HCEC 1CT (cell line): Measurements from ENCODE around the gene TMOD1.
A peak's percentile ranks its signal among the peaks of the same experiment; 100 is the strongest.
"Not testable (repeated sequence)": the region's sequence is repeated elsewhere in the genome, so short reads cannot be mapped to it uniquely, and the experiment has no call there.

Experiments
- DNase-seq: peaks from one replicate; pipeline ENCODE4 v3.0.0-alpha.2; 2017

The TMOD1 gene

DNA sequence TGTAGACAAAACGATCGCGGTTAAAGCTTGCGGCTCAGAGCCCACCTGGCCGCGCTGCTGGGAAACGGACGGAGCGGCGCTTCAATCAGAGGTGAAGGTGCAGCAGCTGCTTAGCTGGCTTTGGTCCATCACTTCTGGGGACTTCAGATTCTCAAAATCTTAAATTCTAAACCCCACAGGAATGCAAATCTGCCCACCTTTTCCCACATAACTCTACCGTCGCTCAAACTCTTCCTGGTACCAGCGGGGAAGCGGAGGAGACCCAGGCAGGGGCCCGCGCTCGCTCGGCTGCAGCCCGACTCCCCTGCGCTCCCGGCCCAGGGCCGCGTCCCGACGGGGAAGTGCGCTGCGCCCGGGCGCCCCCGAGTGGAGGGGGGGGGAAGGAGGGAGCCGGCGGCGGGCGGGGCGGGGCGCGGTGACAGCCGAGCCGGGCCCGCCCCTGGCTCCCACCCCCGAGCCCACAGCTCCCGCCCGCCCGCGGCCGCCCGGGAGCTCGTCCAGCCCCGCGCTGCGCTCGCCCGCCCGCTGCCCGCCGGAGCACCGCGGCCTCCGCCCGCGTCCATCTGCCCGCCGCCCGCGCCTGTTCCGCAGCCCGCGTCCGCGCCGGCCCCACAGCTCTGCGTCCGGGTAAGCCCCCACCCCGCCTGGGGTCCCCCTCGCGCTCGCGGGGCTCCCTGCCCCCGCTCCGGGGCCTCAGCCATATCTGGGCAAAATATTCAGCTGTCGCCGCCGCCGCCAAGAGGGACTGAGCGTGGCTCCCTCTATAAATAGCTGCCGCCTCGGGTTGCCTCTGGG, at the start of gene TMOD1:
TMOD1 (plus strand) TSS at position 490 of the 795 bp plus-strand sequence. CDS start 22,523 bp downstream, outside the sequence.
- peak; percentile 48 for DNase-seq

DNA sequence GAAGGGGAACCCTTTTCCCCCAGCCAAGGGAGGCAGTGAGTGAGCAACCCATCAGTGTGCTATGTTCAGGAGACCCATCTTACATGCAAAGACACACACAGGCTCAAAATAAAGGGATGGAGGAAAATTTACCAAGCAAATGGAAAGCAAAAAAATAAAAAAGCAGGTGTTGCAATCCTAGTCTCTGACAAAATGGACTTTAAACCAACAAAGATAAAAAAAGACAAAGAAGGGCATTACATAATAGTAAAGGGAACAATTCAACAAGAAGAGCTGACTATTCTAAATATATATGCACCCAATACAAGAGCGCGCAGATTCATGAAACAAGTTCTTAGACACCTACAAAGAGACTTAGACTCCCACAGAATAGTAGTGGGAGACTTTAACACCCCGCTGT, 47.9 kb upstream of the TMOD1 start:
- not testable (repeated sequence) for DNase-seq

DNA sequence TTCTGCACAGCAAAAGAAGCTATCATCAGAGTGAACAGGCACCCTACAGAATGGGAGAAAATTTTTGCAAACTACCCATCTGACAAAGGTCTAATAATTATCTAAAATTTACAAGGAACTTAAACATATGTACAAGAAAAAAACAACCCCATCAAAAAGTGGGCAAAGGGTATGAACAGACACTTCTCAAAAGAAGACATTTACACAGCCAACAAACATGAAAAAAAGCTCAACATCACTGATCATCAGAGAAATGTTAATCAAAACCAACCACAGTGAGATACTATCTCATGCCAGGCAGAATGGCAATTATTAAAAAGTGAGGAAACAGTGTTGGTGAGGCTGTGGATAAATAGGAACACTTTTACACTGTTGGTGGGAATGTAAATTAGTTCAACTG, 44.6 kb upstream of the TMOD1 start:
- not testable (repeated sequence) for DNase-seq

DNA sequence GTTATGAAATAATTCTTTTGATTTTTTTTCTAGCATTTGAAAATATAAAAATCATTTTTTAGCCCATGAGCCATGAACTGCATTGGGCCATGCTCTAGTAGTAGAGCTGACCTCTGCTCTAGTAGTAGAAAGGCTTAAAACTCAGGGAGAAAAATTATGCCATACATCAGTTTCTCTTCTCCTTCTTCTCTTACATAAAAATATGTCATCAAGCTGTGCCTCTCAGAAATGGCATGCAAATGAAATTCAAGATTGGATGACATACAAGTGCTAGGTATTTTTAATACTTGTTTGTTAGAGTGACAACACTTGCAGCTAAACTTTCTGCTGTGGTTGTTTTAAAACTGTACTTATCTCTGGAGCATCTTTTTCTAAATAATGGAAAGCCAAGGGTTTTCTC, 42.1 kb upstream of the TMOD1 start:
- DNase-seq, result no peak

DNA sequence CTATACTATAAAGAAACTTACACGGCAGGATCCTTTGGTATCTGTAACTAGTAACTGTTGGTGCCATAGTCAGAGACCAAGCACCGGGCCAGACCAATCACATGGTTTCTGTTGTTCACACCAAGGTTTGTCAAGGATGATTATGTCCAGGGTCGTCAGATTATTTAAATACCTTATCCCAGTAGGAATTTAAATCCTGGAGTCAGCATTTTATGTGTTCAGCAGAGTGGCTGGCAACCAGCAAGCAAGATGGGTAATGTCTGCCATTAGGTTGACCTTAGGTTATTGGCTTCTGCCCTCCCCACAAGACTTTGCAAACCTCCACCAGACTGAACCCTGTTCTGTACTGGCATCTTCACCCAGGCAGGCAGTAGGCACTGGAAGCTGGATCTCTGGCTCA, 39.3 kb upstream of the TMOD1 start:
- DNase-seq, result no peak

DNA sequence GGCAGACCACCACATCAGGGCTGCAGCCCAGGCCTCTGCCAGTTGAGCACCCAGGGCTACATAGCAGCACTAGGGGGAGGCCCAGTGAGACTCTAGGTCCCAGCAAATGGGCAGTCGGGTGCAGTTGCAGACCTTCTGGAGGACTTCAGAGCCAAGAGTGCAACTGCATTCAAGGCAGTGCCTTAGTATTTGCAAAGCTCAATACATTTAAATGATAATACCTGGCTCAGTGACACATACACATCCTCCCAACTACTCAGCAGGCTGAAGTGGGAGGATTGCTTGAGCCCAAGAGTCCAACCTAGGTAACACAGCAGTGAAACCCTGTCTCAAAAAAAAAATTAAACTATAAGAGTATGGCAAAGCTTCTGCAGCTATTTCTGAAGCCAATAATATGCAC, 38.6 kb upstream of the TMOD1 start:
- DNase-seq, result no peak

DNA sequence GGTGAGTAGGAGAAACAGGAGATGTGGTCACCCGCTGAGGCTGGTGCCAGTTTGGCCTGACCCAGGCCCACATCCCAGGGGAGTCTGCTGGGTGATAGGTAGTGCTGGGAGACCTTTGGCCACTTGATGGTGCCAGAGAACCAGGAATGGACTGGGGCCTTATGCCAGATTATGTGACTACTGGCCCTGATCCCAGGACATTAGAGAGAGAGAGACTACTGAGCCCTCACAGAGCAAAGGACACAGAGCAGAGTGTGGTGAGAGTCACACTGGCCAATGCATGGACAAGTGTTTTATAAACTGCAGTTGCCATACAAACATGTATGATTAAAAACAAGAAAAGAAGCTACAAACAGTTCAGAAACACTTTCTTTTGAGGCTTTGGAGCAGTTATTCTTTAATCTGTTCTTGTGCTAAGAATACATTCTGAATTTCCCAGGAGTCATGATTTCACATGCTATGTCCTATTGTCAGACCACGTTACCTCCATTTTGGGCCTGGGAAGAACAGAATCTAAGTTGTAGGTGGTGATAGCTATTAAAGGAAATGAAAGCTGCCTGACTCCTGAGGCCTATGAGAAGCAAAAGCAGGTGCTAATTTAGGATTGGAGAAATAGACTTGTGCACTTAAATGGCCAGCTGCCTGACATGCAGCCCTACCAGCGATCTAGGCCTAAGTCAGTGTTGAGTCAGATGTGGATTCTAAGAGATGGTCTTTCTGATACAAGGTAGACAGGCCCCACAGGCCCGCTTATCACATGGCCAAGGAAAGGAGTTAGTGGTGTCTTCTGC, 32.6 kb upstream of the TMOD1 start:
- peak; percentile 55 for DNase-seq

DNA sequence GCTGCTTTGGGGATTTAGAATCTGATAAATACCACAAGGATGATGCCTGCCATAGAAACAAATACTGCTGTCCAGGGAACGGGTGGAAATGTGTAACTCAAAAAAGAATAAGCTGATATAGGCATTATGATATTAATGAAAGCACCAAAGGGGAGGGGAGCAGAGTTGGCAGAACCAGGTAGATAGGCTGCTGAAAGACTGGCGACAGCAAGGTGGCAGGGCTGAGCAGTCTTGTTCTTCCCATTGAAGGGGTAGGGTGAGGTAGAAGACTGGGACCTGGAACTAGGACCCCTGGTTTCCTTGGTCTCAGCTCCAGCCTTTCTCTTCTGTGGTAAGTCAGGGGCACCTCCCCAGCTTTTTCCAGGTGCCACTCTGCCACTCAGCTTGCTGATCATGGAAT, 31.4 kb upstream of the TMOD1 start:
- no peak for DNase-seq

DNA sequence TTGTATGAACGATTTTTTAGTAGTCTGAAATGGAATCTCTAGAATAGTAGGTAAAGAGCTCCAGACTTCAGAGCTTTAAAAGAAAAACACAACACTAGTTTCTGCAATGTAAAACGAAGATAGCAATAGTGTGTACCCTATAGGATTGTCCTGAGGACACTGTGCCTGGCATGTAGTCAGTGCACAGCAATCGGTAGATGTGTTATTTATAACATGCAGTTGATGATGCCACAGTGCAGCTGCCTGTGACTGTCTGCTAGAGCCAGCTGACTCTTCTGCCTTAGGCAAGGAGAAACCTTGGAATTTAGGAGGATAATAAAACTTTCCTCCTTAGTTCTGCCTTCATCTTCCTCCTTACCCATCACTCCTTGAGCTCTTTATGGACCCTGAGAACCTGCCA, 27.7 kb upstream of the TMOD1 start:
- no peak for DNase-seq

DNA sequence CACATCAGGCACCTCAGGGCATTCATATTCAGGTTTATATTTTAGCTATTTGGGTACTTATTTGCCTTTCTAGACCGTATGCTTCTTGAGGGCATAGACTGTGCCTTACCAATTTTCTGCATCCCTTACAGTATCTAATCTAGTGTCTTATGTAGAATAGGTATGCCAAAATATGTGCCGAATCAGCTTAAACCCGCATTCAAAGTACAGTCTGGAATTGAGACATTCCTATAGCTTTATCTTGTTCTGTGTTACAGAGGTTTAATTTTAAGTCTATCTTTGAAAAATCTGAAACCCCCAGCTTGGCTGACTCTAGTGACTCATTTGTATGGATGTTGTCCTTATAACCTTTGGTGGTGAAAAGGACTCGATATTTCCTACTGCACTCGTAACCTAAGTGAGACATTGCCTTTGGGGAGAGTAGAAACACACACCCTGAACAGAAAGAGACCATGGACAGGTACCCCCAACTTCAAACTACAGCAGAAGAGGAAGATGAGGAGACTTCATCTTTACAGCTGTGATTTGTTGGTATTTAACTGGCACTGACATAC, 27.0 kb upstream of the TMOD1 start:
- peak; percentile 66 for DNase-seq

DNA sequence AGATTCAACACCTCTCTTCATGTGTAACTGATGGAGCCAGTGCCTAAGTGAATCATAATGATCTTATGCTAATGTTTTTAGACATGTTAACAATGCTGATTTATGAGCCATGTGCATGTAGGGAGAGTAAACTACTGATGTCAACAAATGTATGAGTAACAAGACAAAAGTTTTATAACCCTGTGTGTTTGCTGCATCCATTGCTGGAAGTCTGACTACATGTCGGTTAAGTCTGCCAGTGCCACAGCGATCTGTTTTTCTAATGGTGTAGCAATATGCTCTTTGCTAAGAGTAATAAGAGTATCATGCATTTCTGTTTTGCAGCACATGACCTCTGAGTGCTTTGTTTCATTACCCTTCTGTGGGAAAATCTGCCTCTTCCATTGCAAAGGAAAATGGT, 26.4 kb upstream of the TMOD1 start:
- DNase-seq, result peak; percentile 97

DNA sequence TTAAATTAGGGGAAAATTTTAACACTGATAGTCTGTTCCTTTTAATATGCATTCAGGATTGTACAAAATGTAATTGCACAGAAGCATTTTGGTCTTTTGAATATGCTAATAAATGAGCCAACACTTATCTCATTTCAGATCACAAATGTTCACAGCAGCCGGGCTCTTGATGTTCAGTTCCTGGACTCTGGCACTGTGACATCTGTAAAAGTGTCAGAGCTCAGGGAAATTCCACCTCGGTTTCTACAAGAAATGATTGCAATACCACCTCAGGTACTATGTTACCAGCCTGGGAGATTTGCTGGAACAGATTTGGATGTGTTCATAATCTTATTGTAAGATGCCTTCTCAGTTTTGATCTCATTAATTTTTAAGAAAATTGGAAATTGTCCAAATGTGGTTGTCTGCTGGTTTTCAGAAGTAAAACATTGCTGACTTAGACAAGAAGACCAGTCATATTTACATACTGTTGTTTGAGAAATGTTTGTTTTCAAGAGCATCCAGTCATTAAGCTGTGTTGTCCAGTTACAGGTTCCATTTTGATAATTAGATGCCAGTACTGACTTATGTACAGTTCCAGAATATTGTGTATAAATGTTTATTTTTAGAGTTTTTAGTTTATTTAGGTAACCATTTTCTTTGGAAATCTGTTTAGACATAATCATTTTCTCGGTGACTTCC, 23.0 kb upstream of the TMOD1 start:
- no peak for DNase-seq

DNA sequence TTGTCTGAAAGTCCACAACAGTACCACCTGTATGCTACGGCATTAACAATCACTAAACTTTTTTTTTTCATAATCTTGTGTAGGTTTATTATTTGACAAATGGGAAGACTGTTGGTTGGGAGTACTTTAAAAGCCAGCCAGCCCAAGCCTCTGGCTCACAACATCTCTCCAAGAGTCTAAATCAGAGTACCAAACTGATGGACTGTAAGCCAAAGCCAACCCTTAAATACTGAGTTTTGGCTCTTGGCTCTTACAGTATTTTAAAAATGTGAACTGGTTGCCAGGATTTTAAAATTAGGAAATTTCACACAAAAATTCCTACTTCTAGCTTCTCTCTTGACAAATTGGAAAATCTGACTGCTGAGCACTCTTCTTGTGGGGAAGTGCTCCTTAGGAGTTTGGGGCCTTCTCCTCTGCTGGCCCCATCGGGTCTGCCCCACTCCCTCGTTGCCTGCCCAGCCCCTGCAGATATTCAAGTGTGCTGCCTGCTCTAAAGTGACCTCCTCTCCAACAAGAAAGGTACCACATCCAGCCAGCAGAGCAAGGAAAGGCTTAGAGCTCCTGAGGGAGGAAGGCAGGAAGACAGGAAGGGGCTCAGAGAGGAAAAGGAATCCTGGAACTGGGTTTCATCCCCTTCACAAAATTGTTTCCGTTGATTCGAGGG, 21.8 kb upstream of the TMOD1 start:
- DNase-seq, result no peak

DNA sequence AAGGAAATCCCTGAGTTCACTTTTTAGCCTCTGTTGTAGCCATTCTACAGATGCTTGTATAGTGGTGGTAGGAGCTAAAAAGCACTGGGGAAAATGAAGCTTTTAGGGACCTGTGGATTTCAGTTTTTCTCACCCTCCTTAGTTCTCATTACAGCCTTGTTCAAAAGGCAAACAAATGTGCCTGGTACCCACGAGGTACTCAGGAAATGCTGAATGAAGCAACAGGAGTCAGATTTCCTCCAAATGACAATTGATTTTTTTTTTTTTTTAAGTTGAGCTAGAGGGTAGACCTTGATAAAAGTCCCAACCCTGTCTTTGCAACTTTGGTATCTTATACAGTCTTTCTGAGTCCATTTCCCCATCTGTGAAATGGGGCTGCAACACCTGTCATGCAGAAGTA, 21.3 kb upstream of the TMOD1 start:
- no peak for DNase-seq

DNA sequence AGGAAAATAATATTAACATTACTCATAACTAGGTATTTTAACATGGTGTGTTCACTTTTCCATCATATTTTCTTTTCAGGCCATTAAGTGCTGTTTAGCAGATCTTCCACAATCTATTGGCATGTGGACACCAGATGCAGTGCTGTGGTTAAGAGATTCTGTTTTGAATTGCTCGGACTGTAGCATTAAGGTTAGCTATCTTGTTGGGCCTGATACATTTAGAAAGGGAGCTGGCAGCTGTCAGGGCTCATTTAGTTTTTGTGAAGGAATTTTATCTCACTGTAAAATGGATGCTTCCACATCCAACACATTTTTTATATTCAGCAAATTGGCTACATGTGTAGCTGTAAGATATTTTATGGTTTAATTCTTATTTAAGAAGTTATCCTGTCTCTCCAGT, 20.7 kb upstream of the TMOD1 start:
- DNase-seq, result no peak

DNA sequence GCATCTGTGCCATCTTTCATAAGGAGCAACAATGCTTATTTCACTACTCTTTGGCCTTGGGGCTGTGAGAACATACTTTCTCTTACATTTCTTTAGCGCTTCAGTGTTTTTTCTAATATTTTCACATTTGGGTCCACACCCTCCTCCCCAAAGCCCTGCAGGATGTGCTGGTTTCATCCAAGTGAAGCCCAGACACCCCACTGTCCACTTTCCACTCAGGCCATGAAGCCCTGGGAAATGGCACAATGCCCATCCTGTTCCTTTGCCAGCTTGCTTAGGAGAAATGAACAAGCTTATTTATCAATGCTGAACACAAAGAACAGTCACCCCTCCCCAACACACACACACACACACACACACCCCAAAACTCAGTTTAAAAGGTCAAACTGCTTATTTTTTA, 17.3 kb upstream of the TMOD1 start:
- no peak for DNase-seq

DNA sequence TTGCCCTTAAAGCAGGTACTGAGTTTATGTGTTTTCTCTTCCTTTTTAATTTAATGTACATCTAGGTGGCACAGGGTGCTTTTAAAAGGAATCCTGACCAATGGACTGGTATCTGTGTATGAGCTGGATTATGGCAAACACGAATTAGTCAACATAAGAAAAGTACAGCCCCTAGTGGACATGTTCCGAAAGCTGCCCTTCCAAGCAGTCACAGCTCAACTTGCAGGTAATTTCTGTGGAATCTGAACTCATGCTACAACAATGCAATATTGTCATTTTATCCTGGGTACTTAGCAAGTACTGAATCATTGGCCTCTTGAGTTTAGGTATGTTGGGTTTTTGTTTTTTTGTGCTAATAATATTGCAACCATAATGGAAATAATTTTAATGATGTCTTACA, 14.4 kb upstream of the TMOD1 start:
- peak; percentile 52 for DNase-seq

DNA sequence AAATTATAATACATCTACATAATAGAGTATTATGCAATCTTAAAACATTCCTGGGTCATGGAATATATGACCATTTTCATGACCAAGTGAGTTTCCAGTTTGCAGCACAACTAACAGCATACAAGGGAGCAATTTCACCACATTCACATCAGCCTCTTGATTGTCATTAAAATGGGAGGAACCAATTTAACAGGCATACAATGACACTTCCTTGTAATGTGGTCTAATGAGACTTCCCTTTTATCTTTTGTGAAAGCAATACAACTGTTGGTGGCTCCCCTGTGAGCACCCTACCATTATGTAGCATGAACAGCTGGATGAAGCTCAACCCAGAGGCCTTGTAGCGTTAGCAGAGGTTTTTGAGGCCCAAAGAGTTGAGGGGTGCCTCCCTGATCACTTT, 13.6 kb upstream of the TMOD1 start:
- DNase-seq, result no peak

DNA sequence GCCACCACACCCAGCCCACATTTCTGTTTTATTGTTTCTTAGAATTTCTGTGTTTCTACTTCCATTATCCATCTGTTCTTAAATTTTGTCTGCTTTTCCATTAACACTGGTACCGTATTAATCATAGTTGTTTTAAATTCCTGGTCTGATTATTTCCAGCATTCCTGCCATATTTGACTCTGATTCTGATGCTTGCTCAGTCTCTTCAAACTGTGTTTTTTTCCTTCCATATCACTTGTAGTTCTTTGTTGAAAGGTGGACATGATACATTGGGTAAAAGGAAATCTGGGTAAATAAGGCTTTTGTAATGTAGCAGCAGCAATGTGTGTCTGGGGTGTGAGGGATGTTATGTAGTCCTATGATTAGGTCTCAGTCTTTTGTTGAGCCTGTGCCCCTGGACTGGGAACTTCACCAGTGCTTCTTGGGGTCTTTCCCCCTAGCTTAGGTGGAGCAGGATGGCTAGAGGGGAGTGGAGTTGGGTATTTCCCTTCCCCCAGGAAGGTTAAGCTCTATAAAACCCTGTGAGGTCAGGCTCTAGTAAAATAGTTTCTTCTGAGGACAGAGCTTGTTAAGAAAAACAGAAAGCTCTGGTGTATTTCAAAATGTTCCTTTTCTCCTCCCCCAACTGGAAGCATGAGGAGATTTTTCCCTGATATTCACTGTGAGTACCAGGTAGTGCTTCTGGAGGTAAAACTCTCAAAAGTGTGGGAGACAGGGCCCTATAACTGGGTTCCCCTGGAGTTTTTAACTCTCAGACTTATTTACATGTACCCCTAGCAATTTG, 10.1 kb upstream of the TMOD1 start:
- no peak for DNase-seq

DNA sequence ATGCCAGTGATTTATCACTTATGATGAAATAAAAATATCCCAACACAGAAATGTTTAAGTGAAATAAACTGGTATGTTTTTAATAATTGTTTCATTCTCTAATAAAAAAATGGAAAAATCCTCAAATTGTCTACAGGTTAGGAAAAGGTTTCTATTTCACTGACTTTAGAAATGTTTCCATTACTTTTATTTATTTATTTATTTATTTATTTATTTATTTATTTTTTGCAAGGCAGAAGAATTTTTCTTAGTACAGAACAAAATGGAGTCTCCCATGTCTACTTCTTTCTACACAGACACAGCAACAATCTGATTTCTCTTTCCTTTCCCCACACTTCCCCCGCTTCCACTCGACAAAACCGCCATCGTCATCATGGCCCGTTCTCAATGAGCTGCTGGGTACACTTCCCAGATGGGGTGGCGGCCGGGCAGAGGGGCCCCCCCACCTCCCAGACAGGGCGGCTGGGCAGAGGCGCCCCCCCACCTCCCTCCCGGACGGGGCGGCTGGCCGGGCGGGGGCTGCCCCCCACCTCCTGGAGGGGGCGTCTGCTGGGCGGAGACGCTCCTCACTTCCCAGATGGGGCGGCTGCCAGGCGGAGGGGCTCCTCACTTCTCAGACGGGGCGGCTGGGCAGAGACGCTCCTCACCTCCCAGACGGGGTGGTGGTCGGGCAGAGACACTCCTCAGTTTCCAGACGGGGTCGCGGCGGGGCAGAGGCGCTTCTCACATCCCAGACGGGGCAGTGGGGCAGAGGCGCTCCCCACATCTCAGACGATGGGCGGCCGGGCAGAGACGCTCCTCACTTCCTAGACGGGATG, 3.7 kb upstream of the TMOD1 start:
- not testable (repeated sequence) for DNase-seq

DNA sequence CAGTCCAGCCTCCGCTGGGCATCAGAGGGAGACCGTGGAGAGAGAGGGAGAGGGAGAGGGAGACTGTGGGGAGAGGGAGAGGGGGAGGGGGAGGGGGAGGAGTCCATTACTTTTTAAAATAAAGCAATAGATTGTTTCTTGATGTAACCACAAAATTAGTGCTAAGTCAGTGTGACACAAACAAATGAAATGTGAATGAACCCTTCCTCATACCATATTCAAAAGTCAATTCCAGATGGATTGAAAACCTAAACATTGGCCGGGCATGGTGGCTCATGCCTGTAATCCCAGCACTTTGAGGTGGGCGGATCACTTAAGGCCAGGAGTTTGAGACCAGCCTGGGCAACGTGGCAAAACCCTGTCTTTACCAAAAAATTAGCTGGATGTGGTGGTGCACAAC, 2.6 kb upstream of the TMOD1 start:
- DNase-seq, result peak; percentile 17
